Activated T-cell treated with anti-CD3 and anti-CD28 coated beads, Interleukin-2, amount 50 U/mL, for 72 hours (primary cell): ENCODE results near the gene PPP1R15B. TPM values are rescaled to one million over a fixed set of nuclear protein-coding genes. Genes with fewer than 3 reads are reported as not detected.

Experiments used
- ATAC-seq, 2 donors: fragments of 150-1000 bp; cut with Tn5 transposase; replicated peaks in 1 of 2; 2 replicates each; pipeline ENCODE4 v1.10.0; 2021; ENCODE audit warnings: moderate library complexity in 2 of 2, mild to moderate bottlenecking in 1 of 2
- DNase-seq, 2 donors: peaks; one replicate each; pipeline ENCODE4 v3.0.0; 2021 to 2022; ENCODE audit warnings: mixed read lengths in 1 of 2
- H3K27ac Mint-ChIP-seq: one replicate; pipeline ENCODE4 v1.8.0; 2022; ENCODE audit warnings: mild to moderate bottlenecking, moderate library complexity, mixed read lengths
- H3K27me3 Mint-ChIP-seq: one replicate; pipeline ENCODE4 v1.8.0; 2022; ENCODE audit warnings: low read depth, mixed read lengths
- H3K36me3 Mint-ChIP-seq, 2 donors: one replicate each; pipeline ENCODE4 v1.8.0; 2022; ENCODE audit warnings: mixed read lengths in 2 of 2, mild to moderate bottlenecking in 1 of 2; ENCODE audit not compliant: insufficient read depth in 2 of 2
- H3K4me1 Mint-ChIP-seq: one replicate; pipeline ENCODE4 v1.8.0; 2022; ENCODE audit warnings: low read depth, mixed read lengths
- H3K4me3 Mint-ChIP-seq, 2 donors: one replicate each; pipeline ENCODE4 v1.8.0; 2022; ENCODE audit warnings: mild to moderate bottlenecking in 2 of 2, mixed read lengths in 2 of 2, moderate library complexity in 2 of 2
- H3K9me3 Mint-ChIP-seq, 2 donors: one replicate each; pipeline ENCODE4 v1.8.0; 2022; ENCODE audit warnings: mixed read lengths in 2 of 2
- total RNA-seq, 2 donors: library from RNA; stranded (reverse); gene quantifications; one replicate each; pipeline ENCODE4 v1.2.3, GENCODE V29; 2022

PPP1R15B gene
- 10 to 100 TPM; 82.9 to 94.2 TPM for total RNA-seq

- Mint-ChIP-seq H3K4me3 (peak within 1 kb of the TSS; percentile 92 to 99), H3K27me3 (no peaks in the 10 kb centered on the region), H3K4me1 (peaks cover 13% of the 10 kb centered on the region), H3K9me3 (no peaks in the 10 kb centered on the region), H3K36me3 (peaks cover 26 to 43% of the 10 kb centered on the region in 2 donors), H3K27ac (peak within 1 kb of the TSS; percentile 99)
- peak; percentile 97 to 98 for DNase-seq
- peak; percentile 91 to 93 for ATAC-seq
Measured at GRCh38 chr1:204411451-204412204, at the start of gene PPP1R15B. TSS of gene PPP1R15B (minus strand) at chr1:204411817. CDS start at chr1:204411411, 406 bp downstream.

GRCh38 chr1:204460346-204460745 lies 48.7 kb upstream of the PPP1R15B start:
- H3K4me3 Mint-ChIP-seq, result no peak overlapping the region
- H3K4me1 Mint-ChIP-seq, result peaks cover 45% of the 10 kb centered on the region
- ATAC-seq, result no peak
- H3K27me3 Mint-ChIP-seq, result no peaks in the 10 kb centered on the region
- no peak overlapping the region for H3K27ac Mint-ChIP-seq
- H3K9me3 Mint-ChIP-seq, result no peaks in the 10 kb centered on the region
- peaks cover 11 to 21% of the 10 kb centered on the region in 2 donors for H3K36me3 Mint-ChIP-seq
- no peak for DNase-seq

- Mint-ChIP-seq H3K27me3 (no peaks in the 10 kb centered on the region), H3K36me3 (peaks cover 11 to 22% of the 10 kb centered on the region in 2 donors), H3K27ac (no peak overlapping the region), H3K4me1 (peaks cover 38% of the 10 kb centered on the region), H3K4me3 (no peak overlapping the region), H3K9me3 (no peaks in the 10 kb centered on the region)
- DNase-seq, result no peak
- ATAC-seq, result no peak
Measured at GRCh38 chr1:204459706-204460105, 48.1 kb upstream of the PPP1R15B start.

- Mint-ChIP-seq H3K4me1 (peaks cover 36% of the 10 kb centered on the region), H3K27me3 (no peaks in the 10 kb centered on the region), H3K36me3 (peaks cover 10 to 19% of the 10 kb centered on the region in 2 donors), H3K4me3 (no peak overlapping the region), H3K9me3 (no peaks in the 10 kb centered on the region), H3K27ac (peak overlapping the region; percentile 79)
- no peak for ATAC-seq
- no peak for DNase-seq
Measured at GRCh38 chr1:204457666-204458065, 46.0 kb upstream of the PPP1R15B start.

- Mint-ChIP-seq H3K4me1 (peaks cover 36% of the 10 kb centered on the region), H3K9me3 (no peaks in the 10 kb centered on the region), H3K27me3 (no peaks in the 10 kb centered on the region), H3K4me3 (no peak overlapping the region), H3K36me3 (peaks cover 10 to 18% of the 10 kb centered on the region in 2 donors), H3K27ac (no peak overlapping the region)
- no peak for DNase-seq
- no peak for ATAC-seq
Measured at GRCh38 chr1:204456826-204457442, 45.3 kb upstream of the PPP1R15B start.

GRCh38 chr1:204455831-204456145 lies 44.2 kb upstream of the PPP1R15B start:
- Mint-ChIP-seq H3K27ac (no peak overlapping the region), H3K36me3 (peaks cover 9 to 18% of the 10 kb centered on the region in 2 donors)
- no peak for ATAC-seq

GRCh38 chr1:204455063-204455830 lies 43.6 kb upstream of the PPP1R15B start:
- H3K27ac Mint-ChIP-seq, result no peak overlapping the region
- H3K36me3 Mint-ChIP-seq, result peaks cover 9 to 17% of the 10 kb centered on the region in 2 donors
- H3K9me3 Mint-ChIP-seq, result no peaks in the 10 kb centered on the region
- ATAC-seq (no peak), DNase-seq (no peak)
- no peaks in the 10 kb centered on the region for H3K27me3 Mint-ChIP-seq
- H3K4me3 Mint-ChIP-seq, result no peak overlapping the region
- H3K4me1 Mint-ChIP-seq, result peaks cover 36% of the 10 kb centered on the region

More at GRCh38 chr1:204455831-204456145, 44.2 kb upstream of the PPP1R15B start:
- Mint-ChIP-seq H3K4me3 (no peak overlapping the region), H3K27me3 (no peaks in the 10 kb centered on the region), H3K4me1 (peaks cover 32% of the 10 kb centered on the region), H3K9me3 (no peaks in the 10 kb centered on the region)
- no peak for DNase-seq

- peaks cover 5 to 15% of the 10 kb centered on the region in 2 donors for H3K36me3 Mint-ChIP-seq
- no peak for ATAC-seq
- H3K27me3 Mint-ChIP-seq, result no peaks in the 10 kb centered on the region
- H3K4me1 Mint-ChIP-seq, result peaks cover 39% of the 10 kb centered on the region
- H3K4me3 Mint-ChIP-seq, result no peak overlapping the region
- H3K27ac Mint-ChIP-seq, result peak overlapping the region; percentile 74
- no peak for DNase-seq
- no peaks in the 10 kb centered on the region for H3K9me3 Mint-ChIP-seq
Measured at GRCh38 chr1:204454476-204454875, 42.9 kb upstream of the PPP1R15B start.

- no peaks in the 10 kb centered on the region for H3K9me3 Mint-ChIP-seq
- H3K4me3 Mint-ChIP-seq, result peak overlapping the region; percentile 66 to 74
- no peaks in the 10 kb centered on the region for H3K27me3 Mint-ChIP-seq
- peaks cover 5 to 12% of the 10 kb centered on the region in 2 donors for H3K36me3 Mint-ChIP-seq
- H3K27ac Mint-ChIP-seq, result peak overlapping the region; percentile 96
- H3K4me1 Mint-ChIP-seq, result peaks cover 45% of the 10 kb centered on the region
- peak; percentile 76 to 78 for DNase-seq
- ATAC-seq, result peak; percentile 94 to 97
Measured at GRCh38 chr1:204453141-204453772, 41.6 kb upstream of the PPP1R15B start.

GRCh38 chr1:204451352-204452124 lies 39.9 kb upstream of the PPP1R15B start:
- Mint-ChIP-seq H3K36me3 (peaks cover 5 to 15% of the 10 kb centered on the region in 2 donors), H3K4me3 (peak overlapping the region; percentile 31 to 42), H3K9me3 (no peaks in the 10 kb centered on the region), H3K4me1 (peaks cover 51% of the 10 kb centered on the region), H3K27me3 (no peaks in the 10 kb centered on the region), H3K27ac (peak overlapping the region; percentile 31)
- no peak for DNase-seq
- no peak for ATAC-seq

- peaks cover 60% of the 10 kb centered on the region for H3K4me1 Mint-ChIP-seq
- H3K27ac Mint-ChIP-seq, result peak overlapping the region; percentile 23
- no peak for ATAC-seq
- H3K27me3 Mint-ChIP-seq, result no peaks in the 10 kb centered on the region
- no peaks in the 10 kb centered on the region for H3K9me3 Mint-ChIP-seq
- no peak overlapping the region for H3K4me3 Mint-ChIP-seq
- H3K36me3 Mint-ChIP-seq, result peaks cover 6 to 17% of the 10 kb centered on the region in 2 donors
- DNase-seq, result no peak
Measured at GRCh38 chr1:204450461-204451257, 39.0 kb upstream of the PPP1R15B start.
